HEK293 (cell line): ENCODE measurements around the gene PCDHAC2.

Experiments
- CTCF ChIA-PET: fragments of 350-600 bp; formaldehyde crosslinking; extraction: SDS; loops from one replicate; lab custom pipeline; 2021; ENCODE audit warnings: antibody characterized with exemption; lab: Yijun Ruan, JAX
- POLR2A ChIA-PET: fragments of 300-600 bp; formaldehyde crosslinking; extraction: SDS; loops from one replicate; lab custom pipeline; 2020; ENCODE audit warnings: antibody characterized with exemption, inconsistent platforms; lab: Yijun Ruan, JAX
- H3K27ac ChIP-seq: fragments of 200-500 bp; sonication (Bioruptor generic); 2 replicates; pipeline ENCODE4 v1.5.1; 2014; ENCODE audit warnings: low read depth, low read length, control low read depth, inconsistent platforms; ENCODE audit errors: extremely low read depth
- H3K36me3 ChIP-seq, 2 experiments: fragments of 200-500 bp in 1 of 2; sonication (Bioruptor generic) in 1 of 2; 1 replicate in 1 of 2; 2 replicates in 1 of 2; pipeline ENCODE4 v1.5.1; 2014 to 2017; ENCODE audit warnings: inconsistent platforms in 2 of 2, low read length in 2 of 2; ENCODE audit not compliant: control insufficient read depth in 2 of 2, insufficient read depth in 1 of 2
- H3K4me1 ChIP-seq: fragments of 200-500 bp; sonication (Bioruptor generic); 2 replicates; pipeline ENCODE4 v1.5.1; 2014; ENCODE audit warnings: mild to moderate bottlenecking, low read length, inconsistent platforms; ENCODE audit not compliant: control insufficient read depth, insufficient read depth
- H3K4me3 ChIP-seq: 2 replicates; pipeline ENCODE4 v1.5.1; 2011; ENCODE audit warnings: low read depth, mild to moderate bottlenecking, control low read depth, low read length, moderate library complexity
- H3K9me3 ChIP-seq: fragments of 200-500 bp; sonication (Bioruptor generic); 2 replicates; pipeline ENCODE4 v1.5.1; 2014; ENCODE audit warnings: low read depth, low read length, inconsistent platforms; ENCODE audit not compliant: control insufficient read depth, insufficient read depth
- OSR2 ChIP-seq: fragments of 450-650 bp; formaldehyde crosslinking; IDR thresholded peaks from 2 replicates; pipeline ENCODE4 v1.5.1; 2016; ENCODE audit warnings: missing biosample characterization, missing genetic modification characterization
- PRDM2 ChIP-seq: fragments of 450-650 bp; formaldehyde crosslinking; IDR thresholded peaks from 2 replicates; pipeline ENCODE4 v1.5.1; 2016; ENCODE audit warnings: missing biosample characterization, missing genetic modification characterization, borderline replicate concordance
- TRIM28 ChIP-seq: IDR thresholded peaks from 2 replicates; pipeline ENCODE4 v1.6.1; 2011; ENCODE audit warnings: low read length, control low read depth, borderline replicate concordance
- ZBTB17 ChIP-seq: fragments of 450-650 bp; formaldehyde crosslinking; IDR thresholded peaks from 2 replicates; pipeline ENCODE4 v1.5.1; 2016; ENCODE audit warnings: missing biosample characterization, missing genetic modification characterization
- ZBTB20 ChIP-seq: fragments of 450-650 bp; formaldehyde crosslinking; IDR thresholded peaks from 2 replicates; pipeline ENCODE4 v1.5.1; 2016; ENCODE audit warnings: missing biosample characterization, missing genetic modification characterization
- ZBTB26 ChIP-seq: fragments of 450-650 bp; formaldehyde crosslinking; optimal IDR thresholded peaks from 2 replicates; pipeline ENCODE3; 2016; ENCODE audit warnings: missing biosample characterization, mild to moderate bottlenecking, missing genetic modification characterization
- ZBTB8A ChIP-seq: fragments of 450-650 bp; formaldehyde crosslinking; IDR thresholded peaks from 2 replicates; pipeline ENCODE4 v1.5.1; 2016; ENCODE audit warnings: missing biosample characterization, missing genetic modification characterization
- ZEB2 ChIP-seq: fragments of 450-650 bp; formaldehyde crosslinking; IDR thresholded peaks from 2 replicates; pipeline ENCODE4 v1.5.1; 2016; ENCODE audit warnings: missing biosample characterization, missing genetic modification characterization
- ZNF146 ChIP-seq: fragments of 450-650 bp; formaldehyde crosslinking; IDR thresholded peaks from 2 replicates; pipeline ENCODE4 v1.5.1; 2016; ENCODE audit warnings: missing biosample characterization, missing genetic modification characterization
- ZNF280D ChIP-seq: fragments of 450-650 bp; formaldehyde crosslinking; IDR thresholded peaks from 2 replicates; pipeline ENCODE4 v1.5.1; 2016; ENCODE audit warnings: missing biosample characterization, missing genetic modification characterization
- ZNF398 ChIP-seq: fragments of 450-650 bp; formaldehyde crosslinking; IDR thresholded peaks from 2 replicates; pipeline ENCODE4 v1.5.1; 2017; ENCODE audit warnings: missing biosample characterization, missing genetic modification characterization
- ZNF426 ChIP-seq: fragments of 450-650 bp; formaldehyde crosslinking; IDR thresholded peaks from 2 replicates; pipeline ENCODE4 v1.5.1; 2017; ENCODE audit warnings: missing biosample characterization, missing genetic modification characterization, mild to moderate bottlenecking, inconsistent platforms, moderate library complexity
- ZNF449 ChIP-seq: fragments of 450-650 bp; formaldehyde crosslinking; IDR thresholded peaks from 2 replicates; pipeline ENCODE4 v1.5.1; 2017; ENCODE audit warnings: missing biosample characterization, mild to moderate bottlenecking, missing genetic modification characterization, moderate library complexity
- ZNF513 ChIP-seq: fragments of 450-650 bp; IDR thresholded peaks from 2 replicates; pipeline ENCODE4 v1.5.1; 2018; ENCODE audit warnings: missing biosample characterization, missing genetic modification characterization
- ZNF596 ChIP-seq: fragments of 450-650 bp; IDR thresholded peaks from 2 replicates; pipeline ENCODE4 v1.5.0; 2018; ENCODE audit warnings: missing biosample characterization, mild to moderate bottlenecking, missing genetic modification characterization, moderate library complexity
- ZNF624 ChIP-seq: fragments of 450-650 bp; formaldehyde crosslinking; IDR thresholded peaks from 2 replicates; pipeline ENCODE4 v1.5.1; 2017; ENCODE audit warnings: missing biosample characterization, missing genetic modification characterization
- ZSCAN18 ChIP-seq: fragments of 450-650 bp; formaldehyde crosslinking; IDR thresholded peaks from 2 replicates; pipeline ENCODE4 v1.5.1; 2016; ENCODE audit warnings: missing biosample characterization, missing genetic modification characterization

The PCDHAC2 gene

GRCh38 chr5:140953234-140953633 is 13.0 kb upstream of the PCDHAC2 start:
- no peak overlapping the region for H3K4me3 ChIP-seq
- H3K27ac ChIP-seq, result no peak overlapping the region
- no peaks in the 10 kb centered on the region for H3K9me3 ChIP-seq
- CTCF ChIA-PET, result interaction anchor here (0.6 to 1.3 kb wide), 2 partner anchors 87 to 246 kb away, joined by 3 to 4 read pairs; no protein-coding TSS in a partner anchor
- POLR2A ChIA-PET, result no interaction called here
- no peak for TF ChIP-seq ZNF280D (tag by site-specific recombination)
- TF ChIP-seq ZNF624 (tag by site-specific recombination), result no peak
- TF ChIP-seq ZEB2, result no peak
- no peak for TF ChIP-seq ZBTB26
- TF ChIP-seq ZNF449, result no peak
- TF ChIP-seq ZBTB17 (tag by site-specific recombination), result no peak
- no peak for TF ChIP-seq OSR2 (tag by site-specific recombination)
- TF ChIP-seq ZNF426 (tag by site-specific recombination), result no peak
- no peak for TF ChIP-seq ZNF596 (tag by site-specific recombination)
- no peak for TF ChIP-seq TRIM28
- TF ChIP-seq ZNF513 (tag by site-specific recombination), result no peak
- TF ChIP-seq, all 188 proteins: peak for 0
- Histone ChIP-seq H3K4me1 (no peaks in the 10 kb centered on the region), H3K36me3 (no peaks in the 10 kb centered on the region)

GRCh38 chr5:140962190-140962589 is 4.1 kb upstream of the PCDHAC2 start:
- POLR2A ChIA-PET, result no interaction called here
- CTCF ChIA-PET, result interaction anchor here (1.3 kb wide), 1 partner anchor 78 kb away, joined by 5 read pairs; no protein-coding TSS in a partner anchor
- H3K4me3 ChIP-seq, result no peak overlapping the region
- TF ChIP-seq ZSCAN18 (tag by site-specific recombination), result no peak
- no peak for TF ChIP-seq OSR2 (tag by site-specific recombination)
- no peak for TF ChIP-seq ZNF146 (tag by site-specific recombination)
- no peak for TF ChIP-seq ZBTB20
- no peak for TF ChIP-seq ZNF398 (tag by site-specific recombination)
- TF ChIP-seq PRDM2 (tag by site-specific recombination), result no peak
- TF ChIP-seq ZBTB8A (tag by site-specific recombination), result no peak

More at GRCh38 chr5:140962190-140962589, 4.1 kb upstream of the PCDHAC2 start:
- Histone ChIP-seq H3K36me3 (no peaks in the 10 kb centered on the region), H3K9me3 (no peaks in the 10 kb centered on the region), H3K27ac (no peak overlapping the region), H3K4me1 (peaks cover 5% of the 10 kb centered on the region; the same call in 1 of the 2 replicates)
